ENCODE results near the gene PPP3CA. TPM values are rescaled to one million over a fixed set of nuclear protein-coding genes. Genes with fewer than 3 reads are reported as not detected.
"Not testable (repeated sequence)": the region's sequence is repeated elsewhere in the genome, so short reads cannot be mapped to it uniquely, and the experiment has no call there.

PPP3CA gene
- total RNA-seq, 1 donor from 2014 or later, result 38.4 TPM

DNA sequence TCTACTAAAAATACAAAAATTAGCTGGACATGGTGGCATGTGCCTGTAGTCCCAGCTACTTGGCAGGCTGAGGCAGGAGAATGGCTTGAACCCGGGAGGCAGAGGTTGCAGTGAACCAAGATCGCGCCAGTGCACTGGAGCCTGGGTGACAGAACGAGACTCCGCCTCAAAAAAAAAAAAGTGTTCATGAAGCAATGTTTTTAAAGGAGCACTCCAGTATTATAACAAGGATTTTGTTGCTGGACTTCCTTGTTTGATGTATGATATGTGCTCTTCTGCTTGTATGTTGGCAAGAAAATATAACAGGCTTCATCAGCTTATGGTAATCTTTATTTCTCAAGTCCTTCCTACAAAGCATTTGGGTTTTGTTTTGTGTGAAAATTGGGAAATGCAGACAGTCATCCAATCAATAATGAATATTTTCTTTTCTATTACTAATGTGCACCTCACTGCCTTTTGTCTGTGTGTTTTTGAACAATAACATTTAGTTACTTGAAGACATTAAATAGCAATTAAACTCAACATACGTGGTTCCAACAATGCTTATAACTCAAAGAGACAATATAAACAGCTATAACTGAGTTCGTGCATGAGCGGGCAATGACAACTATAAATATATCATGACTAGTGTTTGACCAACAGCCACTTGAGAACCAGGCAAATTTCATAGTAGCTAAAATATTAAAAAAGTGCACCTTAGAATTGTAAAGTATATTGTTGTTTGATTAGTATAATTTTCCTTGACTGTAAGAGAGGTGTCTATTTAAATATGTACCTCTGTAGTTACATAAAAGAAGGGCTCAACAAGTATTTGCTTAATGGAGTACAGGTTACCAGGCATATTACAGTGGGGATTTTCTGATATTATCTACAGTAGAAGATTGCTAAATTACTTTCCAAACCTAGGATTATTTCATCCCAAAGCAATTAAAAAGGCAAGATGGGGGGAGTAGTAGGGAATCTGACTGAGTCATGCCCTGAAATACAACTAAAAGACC lies 210.7 kb downstream of the PPP3CA start:
- H3K9me3 ChIP-seq (ENCODE audit: low read depth), result no peaks in the 10 kb centered on the region
- no peaks in the 10 kb centered on the region for H3K27me3 ChIP-seq
- H4K20me1 ChIP-seq (ENCODE audit: low read depth), result no peaks in the 10 kb centered on the region
- H2AFZ ChIP-seq (replicated peaks), result no peak overlapping the region
- TF ChIP-seq, protein P1, sequence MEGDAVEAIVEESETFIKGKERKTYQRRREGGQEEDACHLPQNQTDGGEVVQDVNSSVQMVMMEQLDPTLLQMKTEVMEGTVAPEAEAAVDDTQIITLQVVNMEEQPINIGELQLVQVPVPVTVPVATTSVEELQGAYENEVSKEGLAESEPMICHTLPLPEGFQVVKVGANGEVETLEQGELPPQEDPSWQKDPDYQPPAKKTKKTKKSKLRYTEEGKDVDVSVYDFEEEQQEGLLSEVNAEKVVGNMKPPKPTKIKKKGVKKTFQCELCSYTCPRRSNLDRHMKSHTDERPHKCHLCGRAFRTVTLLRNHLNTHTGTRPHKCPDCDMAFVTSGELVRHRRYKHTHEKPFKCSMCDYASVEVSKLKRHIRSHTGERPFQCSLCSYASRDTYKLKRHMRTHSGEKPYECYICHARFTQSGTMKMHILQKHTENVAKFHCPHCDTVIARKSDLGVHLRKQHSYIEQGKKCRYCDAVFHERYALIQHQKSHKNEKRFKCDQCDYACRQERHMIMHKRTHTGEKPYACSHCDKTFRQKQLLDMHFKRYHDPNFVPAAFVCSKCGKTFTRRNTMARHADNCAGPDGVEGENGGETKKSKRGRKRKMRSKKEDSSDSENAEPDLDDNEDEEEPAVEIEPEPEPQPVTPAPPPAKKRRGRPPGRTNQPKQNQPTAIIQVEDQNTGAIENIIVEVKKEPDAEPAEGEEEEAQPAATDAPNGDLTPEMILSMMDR (IDR thresholded peaks at IDR 0.05), result no peak
- TF ChIP-seq EZH2phosphoT487 (IDR thresholded peaks at IDR 0.05) (no peak), EZH2 (IDR thresholded peaks at IDR 0.05) (no peak)
- no peak overlapping the region for H3K4me3 Mint-ChIP-seq
- no peaks in the 10 kb centered on the region for H3K27me3 Mint-ChIP-seq (ENCODE audit: insufficient read depth, low read depth)
- peaks cover 6% of the 10 kb centered on the region for H3K4me1 Mint-ChIP-seq
- H3K36me3 Mint-ChIP-seq, result no peaks in the 10 kb centered on the region
- peaks cover 15% of the 10 kb centered on the region for H3K4me1 ChIP-seq
- H3K9ac ChIP-seq, result no peak overlapping the region
- H3K79me2 ChIP-seq (ENCODE audit: low read depth), result peaks cover 9% of the 10 kb centered on the region
- no peak for DNase-seq (ENCODE audit: low spot score)
- H3K9me3 Mint-ChIP-seq, result peaks cover 17% of the 10 kb centered on the region
- H3K4me3 ChIP-seq, result no peak overlapping the region
- H3K27ac ChIP-seq, result no peak overlapping the region
- no peaks in the 10 kb centered on the region for H3F3A ChIP-seq (ENCODE audit: low read depth)
- no peaks in the 10 kb centered on the region for H3K36me3 ChIP-seq
- no peak overlapping the region for H3K4me2 ChIP-seq
- H3K27ac Mint-ChIP-seq, result no peak overlapping the region

DNA sequence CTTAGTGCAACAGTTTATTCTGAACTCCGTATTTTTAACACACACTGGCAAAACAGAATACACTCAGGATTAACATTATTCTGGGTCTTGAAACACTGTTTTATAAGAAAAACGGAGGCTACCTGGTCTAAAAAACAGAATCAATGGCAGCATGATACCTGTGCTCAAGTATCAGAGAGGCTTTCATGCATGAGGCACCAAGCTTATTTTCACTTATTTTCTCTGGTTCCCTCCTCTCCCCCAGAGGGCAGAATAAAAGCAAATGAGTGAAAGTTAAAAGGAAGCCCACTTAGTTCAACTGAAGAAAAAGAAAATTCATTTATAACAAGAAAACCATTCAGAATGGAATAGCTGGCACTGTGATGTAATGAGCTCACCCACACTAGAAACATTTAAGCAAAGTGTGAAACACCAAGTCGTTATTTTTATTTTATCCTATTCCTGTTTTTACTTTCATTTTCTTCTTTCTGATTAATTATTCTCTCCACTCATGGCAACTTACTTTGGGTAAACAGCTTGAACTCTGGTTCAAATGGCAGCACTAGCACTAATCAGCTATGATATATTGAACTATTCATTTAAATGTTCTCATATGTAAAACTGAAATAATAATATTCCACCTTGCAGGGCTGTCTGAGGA lies 211.8 kb downstream of the PPP3CA start:
- Histone ChIP-seq H3K4me2 (no peak overlapping the region), H3K27ac (no peak overlapping the region), H3K27me3 (no peaks in the 10 kb centered on the region), H3K9ac (no peak overlapping the region), H2AFZ (replicated peaks) (no peak overlapping the region), H3K36me3 (no peaks in the 10 kb centered on the region), H3K9me3 (ENCODE audit: low read depth) (no peaks in the 10 kb centered on the region), H3K4me1 (peaks cover 13% of the 10 kb centered on the region), H3K4me3 (no peak overlapping the region), H3F3A (ENCODE audit: low read depth) (no peaks in the 10 kb centered on the region), H4K20me1 (ENCODE audit: low read depth) (no peaks in the 10 kb centered on the region), H3K79me2 (ENCODE audit: low read depth) (peaks cover 9% of the 10 kb centered on the region)
- peaks cover 18% of the 10 kb centered on the region for H3K9me3 Mint-ChIP-seq
- DNase-seq (ENCODE audit: low spot score), result no peak
- no peaks in the 10 kb centered on the region for H3K36me3 Mint-ChIP-seq
- no peaks in the 10 kb centered on the region for H3K27me3 Mint-ChIP-seq (ENCODE audit: insufficient read depth, low read depth)
- no peak overlapping the region for H3K27ac Mint-ChIP-seq
- no peak for TF ChIP-seq EZH2 (IDR thresholded peaks at IDR 0.05)
- TF ChIP-seq, protein P1 (IDR thresholded peaks at IDR 0.05), result no peak
- TF ChIP-seq EZH2phosphoT487 (IDR thresholded peaks at IDR 0.05), result no peak
- H3K4me3 Mint-ChIP-seq, result no peak overlapping the region
- H3K4me1 Mint-ChIP-seq, result peaks cover 4% of the 10 kb centered on the region

DNA sequence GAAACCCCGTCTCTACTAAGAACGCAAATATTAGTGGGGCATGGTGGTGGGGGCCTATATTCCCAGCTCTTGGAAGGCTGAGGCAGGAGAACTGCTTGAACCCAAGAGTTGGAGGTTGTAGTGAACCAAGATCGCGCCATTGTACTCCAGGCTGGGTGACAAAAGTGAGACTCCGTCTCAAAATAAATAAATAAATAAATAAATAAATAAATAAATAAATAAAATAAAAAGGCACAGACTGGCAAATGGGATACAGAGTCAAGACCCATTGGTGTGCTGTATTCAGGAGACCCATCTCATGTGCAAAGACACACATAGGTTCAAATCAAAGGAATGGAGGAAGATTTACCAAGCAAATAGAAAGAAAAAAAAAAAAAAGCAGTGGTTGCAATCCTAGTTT lies 216.3 kb downstream of the PPP3CA start:
- H3K27me3 ChIP-seq; H3K27ac ChIP-seq; H3K9ac ChIP-seq; H3K79me2 ChIP-seq (ENCODE audit: low read depth); H4K20me1 ChIP-seq (ENCODE audit: low read depth); H3K4me1 Mint-ChIP-seq; H3K36me3 ChIP-seq; H3K36me3 Mint-ChIP-seq; H3K27ac Mint-ChIP-seq; DNase-seq (ENCODE audit: low spot score); H3K4me1 ChIP-seq; H3K9me3 ChIP-seq (ENCODE audit: low read depth); H2AFZ ChIP-seq (replicated peaks); H3K4me3 ChIP-seq; H3F3A ChIP-seq (ENCODE audit: low read depth); H3K4me2 ChIP-seq; H3K4me3 Mint-ChIP-seq; H3K27me3 Mint-ChIP-seq (ENCODE audit: insufficient read depth, low read depth): not testable (repeated sequence)
- peaks cover 25% of the 10 kb centered on the region for H3K9me3 Mint-ChIP-seq

DNA sequence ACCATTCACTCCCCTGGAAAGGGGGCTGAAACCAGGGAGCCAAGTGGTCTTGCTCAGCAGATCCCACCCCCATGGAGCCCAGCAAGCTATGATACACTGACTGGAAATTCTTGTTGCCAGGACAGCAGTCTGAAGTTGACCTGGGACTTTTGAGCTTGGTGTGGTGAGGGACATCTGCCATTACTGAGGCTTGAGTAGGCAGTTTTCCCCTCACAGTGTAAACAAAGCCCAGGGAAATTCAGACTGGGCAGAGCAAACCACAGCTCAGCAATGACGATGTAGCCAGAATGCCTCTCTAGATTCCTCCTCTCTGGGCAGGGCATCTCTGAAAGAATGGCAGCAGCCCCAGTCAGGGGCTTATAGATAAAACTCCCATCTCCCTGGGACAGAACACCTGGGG lies 218.4 kb downstream of the PPP3CA start:
- not testable (repeated sequence) for H2AFZ ChIP-seq (replicated peaks); H3K79me2 ChIP-seq (ENCODE audit: low read depth); H3K27me3 ChIP-seq; H3K36me3 Mint-ChIP-seq; DNase-seq (ENCODE audit: low spot score); H3K27ac ChIP-seq; H3K36me3 ChIP-seq; H3K9ac ChIP-seq; H3K27me3 Mint-ChIP-seq (ENCODE audit: insufficient read depth, low read depth); H3K4me2 ChIP-seq; H3K27ac Mint-ChIP-seq; H3K4me1 ChIP-seq; H3F3A ChIP-seq (ENCODE audit: low read depth); H3K9me3 ChIP-seq (ENCODE audit: low read depth); H3K4me3 ChIP-seq; H3K4me1 Mint-ChIP-seq; H4K20me1 ChIP-seq (ENCODE audit: low read depth); H3K4me3 Mint-ChIP-seq
- H3K9me3 Mint-ChIP-seq, result peaks cover 22% of the 10 kb centered on the region

Data from neural progenitor cell (in vitro differentiated cells).